Left ventricle myocardium inferior (tissue), 1 donor: ENCODE measurements around the gene SYS1. TPM values are rescaled to one million over a fixed set of nuclear protein-coding genes. Genes with fewer than 3 reads are reported as not detected.
A peak's percentile ranks its signal among the peaks of the same experiment; 100 is the strongest.

Experiments
- DNase-seq: peaks from one replicate; pipeline ENCODE4 v3.0.0-alpha.2; 2020
- H3K27ac ChIP-seq: fragments of 200-600 bp; replicated peaks from 2 replicates; pipeline ENCODE4 v1.8.0; 2021
- H3K27me3 ChIP-seq: fragments of 200-600 bp; 2 replicates; pipeline ENCODE4 v1.8.0; 2021; ENCODE audit warnings: low read depth
- H3K36me3 ChIP-seq: fragments of 200-600 bp; 2 replicates; pipeline ENCODE4 v1.8.0; 2021
- H3K4me1 ChIP-seq: fragments of 200-600 bp; 2 replicates; pipeline ENCODE4 v1.8.0; 2021
- H3K4me3 ChIP-seq: fragments of 200-600 bp; 2 replicates; pipeline ENCODE4 v1.8.0; 2021; ENCODE audit warnings: mild to moderate bottlenecking, moderate library complexity
- H3K9me3 ChIP-seq: fragments of 200-600 bp; replicated peaks from 2 replicates; pipeline ENCODE4 v1.8.0; 2021
- CTCF ChIP-seq: fragments of 200-600 bp; IDR thresholded peaks from 2 replicates; pipeline ENCODE4 v1.8.0; 2021; ENCODE audit warnings: antibody characterized with exemption, mild to moderate bottlenecking, borderline replicate concordance
- intact Hi-C: fragments of 100-400 bp; cut with micrococcal nuclease; formaldehyde crosslinking; loops from one replicate; pipeline ENCODE4 v1.11.0; 2022
- total RNA-seq: library from RNA; stranded (reverse); fragmentation: NEBNext Ultra II Directional; extraction: Animal tissue kit (Norgen Biotek cat#: 25700); gene quantifications from one replicate; pipeline ENCODE4 v1.2.1, GENCODE V29; 2021
- donor health status: DM: no; HTN: yes; CAD: no; lungs with severe emphysema.

Gene SYS1
- total RNA-seq, 1 donor from 2014 or later, result 20.8 TPM

- no peak for TF ChIP-seq CTCF
- no peaks in the 10 kb centered on the region for H3K9me3 ChIP-seq
- H3K4me1 ChIP-seq, result no peaks in the 10 kb centered on the region
- H3K27me3 ChIP-seq, result no peaks in the 10 kb centered on the region
- intact Hi-C loops, result loop anchor here (5.0 kb wide), 1 partner anchor 122 kb away; no protein-coding TSS in a partner anchor
- H3K36me3 ChIP-seq, result peaks cover 49% of the 10 kb centered on the region
- no peak for DNase-seq
- H3K27ac ChIP-seq, result no peak overlapping the region
- H3K4me3 ChIP-seq, result no peak overlapping the region
These were observed 37.6 kb upstream of the SYS1 start for GRCh38 chr20:45325371-45325770.

GRCh38 chr20:45328451-45328850 is 34.5 kb upstream of the SYS1 start:
- Histone ChIP-seq H3K9me3 (no peaks in the 10 kb centered on the region), H3K4me1 (peaks cover 23% of the 10 kb centered on the region), H3K36me3 (peaks cover 79% of the 10 kb centered on the region), H3K27ac (peak overlapping the region; percentile 23), H3K27me3 (no peaks in the 10 kb centered on the region), H3K4me3 (no peak overlapping the region)
- no peak for TF ChIP-seq CTCF
- DNase-seq, result no peak
- intact Hi-C loops, result loop anchor here (5.0 kb wide), 1 partner anchor 119 kb away; no protein-coding TSS in a partner anchor

- peaks cover 23% of the 10 kb centered on the region for H3K4me1 ChIP-seq
- no peak for DNase-seq
- H3K27ac ChIP-seq, result no peak overlapping the region
- H3K4me3 ChIP-seq, result no peak overlapping the region
- H3K27me3 ChIP-seq, result no peaks in the 10 kb centered on the region
- intact Hi-C loops, result loop anchor here (5.0 kb wide), 1 partner anchor 118 kb away; no protein-coding TSS in a partner anchor
- no peaks in the 10 kb centered on the region for H3K9me3 ChIP-seq
- TF ChIP-seq CTCF, result no peak
- H3K36me3 ChIP-seq, result peaks cover 89% of the 10 kb centered on the region
These were observed 33.2 kb upstream of the SYS1 start for GRCh38 chr20:45329497-45330319.

- H3K27me3 ChIP-seq, result no peaks in the 10 kb centered on the region
- no peak for TF ChIP-seq CTCF
- peaks cover 93% of the 10 kb centered on the region for H3K36me3 ChIP-seq
- no peaks in the 10 kb centered on the region for H3K9me3 ChIP-seq
- peaks cover 23% of the 10 kb centered on the region for H3K4me1 ChIP-seq
- intact Hi-C loops, result no loop called here
- H3K4me3 ChIP-seq, result no peak overlapping the region
- H3K27ac ChIP-seq, result no peak overlapping the region
- DNase-seq, result no peak
These were observed 32.5 kb upstream of the SYS1 start for GRCh38 chr20:45330476-45330875.

GRCh38 chr20:45336530-45337366 is 26.2 kb upstream of the SYS1 start:
- Histone ChIP-seq H3K27ac (peak overlapping the region; percentile 94), H3K27me3 (no peaks in the 10 kb centered on the region), H3K4me3 (peak overlapping the region; percentile 38), H3K36me3 (peaks cover 48% of the 10 kb centered on the region), H3K9me3 (no peaks in the 10 kb centered on the region), H3K4me1 (peaks cover 80% of the 10 kb centered on the region)
- no peak for DNase-seq
- intact Hi-C loops, result no loop called here
- no peak for TF ChIP-seq CTCF
